ENCODE results near the gene TMEFF1. TPM values are rescaled to one million over a fixed set of nuclear protein-coding genes. Genes with fewer than 3 reads are reported as not detected.

TMEFF1 gene
- total RNA-seq, 1 donor from 2014 or later = 14.8 TPM

DNA sequence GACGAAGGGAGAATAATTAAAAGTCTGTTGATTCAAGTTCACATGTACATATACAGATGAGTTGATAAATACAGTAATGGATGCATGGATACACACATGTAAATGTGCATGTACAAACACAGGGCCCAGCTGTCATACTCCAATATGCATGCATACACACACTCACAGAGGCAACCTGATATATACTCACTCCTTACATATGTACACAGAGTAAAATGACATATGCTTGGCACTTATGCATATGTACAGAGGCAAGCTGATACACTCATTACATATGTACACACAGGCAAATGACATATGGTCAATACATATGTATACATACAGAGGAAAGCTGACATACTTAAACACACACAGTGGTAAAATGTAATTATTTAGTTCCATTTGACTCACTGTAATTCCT is 7.2 kb upstream of the TMEFF1 start:
- H3K9me3 ChIP-seq (ENCODE audit: insufficient read depth, low read depth, low read length) = no peaks in the 10 kb centered on the region
- H3K4me3 ChIP-seq (ENCODE audit: insufficient read depth, low read depth, low read length) = no peak overlapping the region
- no peaks in the 10 kb centered on the region for H3K4me1 Mint-ChIP-seq (ENCODE audit: low read depth, unreplicated experiment)
- no peak overlapping the region for H3K27ac ChIP-seq (ENCODE audit: low read depth, low read length)
- no peaks in the 10 kb centered on the region for H3K27me3 ChIP-seq (ENCODE audit: insufficient read depth, low read length)
- H3K4me2 ChIP-seq (ENCODE audit: low read length) = no peak overlapping the region
- no peaks in the 10 kb centered on the region for H3K79me2 ChIP-seq (ENCODE audit: insufficient read depth, low read length)
- DNase-seq (ENCODE audit: low read depth) (no peak), FAIRE-seq (no peak)
- H3K4me1 ChIP-seq (ENCODE audit: insufficient read depth, low read length) = no peaks in the 10 kb centered on the region
- H2AFZ ChIP-seq (ENCODE audit: low read depth, low read length) = no peak overlapping the region
- no peaks in the 10 kb centered on the region for H3K36me3 Mint-ChIP-seq (ENCODE audit: low read depth, unreplicated experiment)
- no peaks in the 10 kb centered on the region for H3K9me3 Mint-ChIP-seq (ENCODE audit: unreplicated experiment)
- peaks cover 7% of the 10 kb centered on the region for H4K20me1 ChIP-seq (ENCODE audit: insufficient read depth, low read length)
- H3K36me3 ChIP-seq (ENCODE audit: insufficient read depth, low read length) = no peaks in the 10 kb centered on the region
- TF ChIP-seq, protein P1, sequence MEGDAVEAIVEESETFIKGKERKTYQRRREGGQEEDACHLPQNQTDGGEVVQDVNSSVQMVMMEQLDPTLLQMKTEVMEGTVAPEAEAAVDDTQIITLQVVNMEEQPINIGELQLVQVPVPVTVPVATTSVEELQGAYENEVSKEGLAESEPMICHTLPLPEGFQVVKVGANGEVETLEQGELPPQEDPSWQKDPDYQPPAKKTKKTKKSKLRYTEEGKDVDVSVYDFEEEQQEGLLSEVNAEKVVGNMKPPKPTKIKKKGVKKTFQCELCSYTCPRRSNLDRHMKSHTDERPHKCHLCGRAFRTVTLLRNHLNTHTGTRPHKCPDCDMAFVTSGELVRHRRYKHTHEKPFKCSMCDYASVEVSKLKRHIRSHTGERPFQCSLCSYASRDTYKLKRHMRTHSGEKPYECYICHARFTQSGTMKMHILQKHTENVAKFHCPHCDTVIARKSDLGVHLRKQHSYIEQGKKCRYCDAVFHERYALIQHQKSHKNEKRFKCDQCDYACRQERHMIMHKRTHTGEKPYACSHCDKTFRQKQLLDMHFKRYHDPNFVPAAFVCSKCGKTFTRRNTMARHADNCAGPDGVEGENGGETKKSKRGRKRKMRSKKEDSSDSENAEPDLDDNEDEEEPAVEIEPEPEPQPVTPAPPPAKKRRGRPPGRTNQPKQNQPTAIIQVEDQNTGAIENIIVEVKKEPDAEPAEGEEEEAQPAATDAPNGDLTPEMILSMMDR (IDR thresholded peaks at IDR 0.05; ENCODE audit: insufficient read depth, low read depth, low read length) = no peak
- no peak for TF ChIP-seq EZH2 (IDR thresholded peaks at IDR 0.05; ENCODE audit: insufficient read depth, low read length)
- H3K27ac Mint-ChIP-seq (ENCODE audit: unreplicated experiment) = no peak overlapping the region
- H3K4me3 Mint-ChIP-seq (ENCODE audit: unreplicated experiment) = no peak overlapping the region
- H3K9ac ChIP-seq (ENCODE audit: low read length) = no peak overlapping the region
- H3K27me3 Mint-ChIP-seq (ENCODE audit: low read depth, unreplicated experiment) = no peaks in the 10 kb centered on the region

DNA sequence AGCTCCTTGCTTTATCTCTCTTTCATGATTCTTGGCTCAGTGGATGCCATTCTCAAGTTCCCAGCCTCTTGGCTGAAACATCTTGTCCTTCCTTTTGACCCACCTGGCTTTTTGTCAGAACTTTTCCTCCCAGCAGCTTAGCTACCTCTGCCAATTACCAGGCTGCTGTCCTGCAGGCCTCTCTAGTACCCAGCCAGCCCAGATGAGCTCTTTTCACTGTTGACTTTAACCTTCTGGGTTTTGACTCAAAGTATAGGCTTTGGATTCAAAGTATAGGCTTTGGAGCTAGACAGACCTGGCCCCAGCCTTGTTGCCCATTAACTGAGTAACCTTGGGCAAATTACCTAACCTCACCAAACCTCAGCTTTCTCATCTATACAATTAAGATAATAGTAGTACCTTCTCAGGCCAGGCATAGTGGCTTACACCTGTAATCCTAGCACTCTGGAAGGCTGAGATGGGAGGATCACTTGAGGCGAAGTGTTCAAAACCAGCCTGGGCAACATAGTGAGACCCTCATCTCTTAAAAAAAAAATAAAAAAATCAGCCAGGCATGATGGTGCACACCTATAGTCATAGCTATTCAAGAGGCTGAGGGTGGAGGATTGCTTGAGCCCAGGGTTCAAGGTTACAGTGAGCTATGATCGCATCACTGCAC is 6.6 kb upstream of the TMEFF1 start:
- FAIRE-seq = no peak
- no peaks in the 10 kb centered on the region for H3K36me3 Mint-ChIP-seq (ENCODE audit: low read depth, unreplicated experiment)
- H3K27me3 ChIP-seq (ENCODE audit: insufficient read depth, low read length) = no peaks in the 10 kb centered on the region

DNA sequence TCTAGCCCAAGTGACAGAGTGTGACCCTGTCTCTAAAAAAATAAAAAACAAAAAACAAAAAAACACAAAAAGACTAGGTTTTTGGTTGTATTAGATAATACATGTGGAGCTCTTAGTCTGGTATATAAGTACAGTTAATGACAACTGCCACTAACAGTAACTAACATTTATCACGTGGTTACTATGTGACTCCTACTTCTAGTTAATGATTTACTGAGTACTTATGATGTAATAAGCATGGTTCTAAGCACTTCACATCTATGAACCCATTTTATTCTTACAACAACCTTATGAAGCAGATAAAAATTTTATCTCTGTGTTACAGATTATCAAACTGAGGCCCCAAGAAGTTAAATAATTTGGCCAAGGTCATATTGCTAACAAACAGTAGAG is 6.1 kb upstream of the TMEFF1 start:
- Histone ChIP-seq H3K9me3 (ENCODE audit: insufficient read depth, low read depth, low read length) (no peaks in the 10 kb centered on the region), H3K9ac (ENCODE audit: low read length) (no peak overlapping the region), H2AFZ (ENCODE audit: low read depth, low read length) (no peak overlapping the region), H3K4me2 (ENCODE audit: low read length) (no peak overlapping the region), H3K79me2 (ENCODE audit: insufficient read depth, low read length) (no peaks in the 10 kb centered on the region), H3K27me3 (ENCODE audit: insufficient read depth, low read length) (no peaks in the 10 kb centered on the region), H3K27ac (ENCODE audit: low read depth, low read length) (no peak overlapping the region), H4K20me1 (ENCODE audit: insufficient read depth, low read length) (peaks cover 7% of the 10 kb centered on the region), H3K36me3 (ENCODE audit: insufficient read depth, low read length) (no peaks in the 10 kb centered on the region), H3K4me1 (ENCODE audit: insufficient read depth, low read length) (no peaks in the 10 kb centered on the region), H3K4me3 (ENCODE audit: insufficient read depth, low read depth, low read length) (no peak overlapping the region)
- DNase-seq (ENCODE audit: low read depth) (no peak), FAIRE-seq (no peak)
- no peak overlapping the region for H3K27ac Mint-ChIP-seq (ENCODE audit: unreplicated experiment)
- TF ChIP-seq EZH2 (IDR thresholded peaks at IDR 0.05; ENCODE audit: insufficient read depth, low read length) = no peak
- TF ChIP-seq, protein P1 (IDR thresholded peaks at IDR 0.05; ENCODE audit: insufficient read depth, low read depth, low read length) = no peak
- no peaks in the 10 kb centered on the region for H3K27me3 Mint-ChIP-seq (ENCODE audit: low read depth, unreplicated experiment)
- no peaks in the 10 kb centered on the region for H3K9me3 Mint-ChIP-seq (ENCODE audit: unreplicated experiment)
- H3K4me3 Mint-ChIP-seq (ENCODE audit: unreplicated experiment) = no peak overlapping the region
- no peaks in the 10 kb centered on the region for H3K36me3 Mint-ChIP-seq (ENCODE audit: low read depth, unreplicated experiment)
- H3K4me1 Mint-ChIP-seq (ENCODE audit: low read depth, unreplicated experiment) = no peaks in the 10 kb centered on the region

More for the DNA sequence above, 6.6 kb upstream of the TMEFF1 start:
- no peaks in the 10 kb centered on the region for H3K9me3 ChIP-seq (ENCODE audit: insufficient read depth, low read depth, low read length)
- H3K27ac ChIP-seq (ENCODE audit: low read depth, low read length) = no peak overlapping the region
- no peak overlapping the region for H3K9ac ChIP-seq (ENCODE audit: low read length)
- H3K79me2 ChIP-seq (ENCODE audit: insufficient read depth, low read length) = no peaks in the 10 kb centered on the region
- no peaks in the 10 kb centered on the region for H3K9me3 Mint-ChIP-seq (ENCODE audit: unreplicated experiment)
- no peak overlapping the region for H2AFZ ChIP-seq (ENCODE audit: low read depth, low read length)
- no peaks in the 10 kb centered on the region for H3K4me1 ChIP-seq (ENCODE audit: insufficient read depth, low read length)
- H3K36me3 ChIP-seq (ENCODE audit: insufficient read depth, low read length) = no peaks in the 10 kb centered on the region
- no peaks in the 10 kb centered on the region for H3K27me3 Mint-ChIP-seq (ENCODE audit: low read depth, unreplicated experiment)
- no peaks in the 10 kb centered on the region for H3K4me1 Mint-ChIP-seq (ENCODE audit: low read depth, unreplicated experiment)
- no peak for DNase-seq (ENCODE audit: low read depth)
- H3K27ac Mint-ChIP-seq (ENCODE audit: unreplicated experiment) = no peak overlapping the region
- no peak overlapping the region for H3K4me2 ChIP-seq (ENCODE audit: low read length)
- H4K20me1 ChIP-seq (ENCODE audit: insufficient read depth, low read length) = peaks cover 7% of the 10 kb centered on the region
- H3K4me3 Mint-ChIP-seq (ENCODE audit: unreplicated experiment) = no peak overlapping the region
- no peak for TF ChIP-seq EZH2 (IDR thresholded peaks at IDR 0.05; ENCODE audit: insufficient read depth, low read length)
- TF ChIP-seq, protein P1 (IDR thresholded peaks at IDR 0.05; ENCODE audit: insufficient read depth, low read depth, low read length) = no peak
- no peak overlapping the region for H3K4me3 ChIP-seq (ENCODE audit: insufficient read depth, low read depth, low read length)

All from astrocyte (in vitro differentiated cells and primary cell).